Endothelial cell of umbilical vein (primary cell): Measurements from ENCODE around the gene DNAH3. TPM values are rescaled to one million over a fixed set of nuclear protein-coding genes. Genes with fewer than 3 reads are reported as not detected.

Source experiments
- BruUV-seq: library from RNA; stranded (reverse); fragments of 400-500 nt; replicated peaks from 2 replicates; lab custom pipeline; 2021; lab: Mats Ljungman, UMichigan
- CTCF ChIA-PET: fragments of 300-600, 350-600 bp; sonication (Branson Sonifier 250); formaldehyde crosslinking; loops from one replicate; lab custom pipeline; 2021; ENCODE audit warnings: antibody characterized with exemption, inconsistent platforms; lab: Charles Lee
- POLR2A ChIA-PET: fragments of 300-600, 350-600 bp; sonication (Branson Sonifier 250); formaldehyde crosslinking; loops from one replicate; lab custom pipeline; 2021; ENCODE audit warnings: antibody characterized with exemption, inconsistent platforms; lab: Charles Lee
- DNase-seq: peaks from one replicate; pipeline ENCODE4 v3.0.0-alpha.2; 2011; ENCODE audit warnings: low read depth, low spot score
- FAIRE-seq: peaks from 2 replicates; lab custom pipeline; 2011; peaks lifted over from hg19 to GRCh38; lab: Jason Lieb, UNC
- H2AFZ ChIP-seq: 2 replicates; pipeline ENCODE4 v1.6.0; 2012; ENCODE audit warnings: low read depth, low read length, control low read depth, inconsistent platforms
- H3K27ac ChIP-seq: 2 replicates; pipeline ENCODE4 v1.5.1; 2011; ENCODE audit warnings: low read depth, mild to moderate bottlenecking, control low read depth, low read length, moderate library complexity; ENCODE audit not compliant: insufficient read depth
- H3K27me3 ChIP-seq, 2 experiments: 2 replicates each; pipeline versions ENCODE4 v1.6.0 to v1.6.1; 2011; ENCODE audit warnings: low read length in 2 of 2, mixed read lengths in 1 of 2; ENCODE audit not compliant: control insufficient read depth in 2 of 2, insufficient read depth in 2 of 2
- H3K36me3 ChIP-seq, 2 experiments: 2 replicates in 1 of 2; 3 replicates in 1 of 2; pipeline ENCODE4 v1.5.1; 2011; ENCODE audit warnings: low read length in 2 of 2, mild to moderate bottlenecking in 1 of 2, moderate library complexity in 1 of 2; ENCODE audit not compliant: control insufficient read depth in 2 of 2, insufficient read depth in 2 of 2; ENCODE audit errors: extremely low read depth in 1 of 2
- H3K4me1 ChIP-seq: 3 replicates; pipeline ENCODE4 v1.5.1; 2011; ENCODE audit warnings: mild to moderate bottlenecking, low read length; ENCODE audit not compliant: control insufficient read depth, insufficient read depth; ENCODE audit errors: extremely low read depth
- H3K4me2 ChIP-seq: 2 replicates; pipeline ENCODE4 v1.6.1; 2011; ENCODE audit warnings: low read length, control low read depth, mixed read lengths; ENCODE audit not compliant: insufficient read depth
- H3K4me3 ChIP-seq, 3 experiments: fragments of 200-600 bp in 1 of 3; sonication (generic), shearing (Covaris generic) in 1 of 3; replicated peaks in 1 of 3; 2 replicates each; pipeline ENCODE4 v1.5.1; 2011 to 2016; ENCODE audit warnings: control low read depth in 3 of 3, low read length in 3 of 3, mild to moderate bottlenecking in 2 of 3, inconsistent platforms in 1 of 3, low read depth in 1 of 3, moderate library complexity in 1 of 3; ENCODE audit not compliant: insufficient read depth in 1 of 3
- H3K79me2 ChIP-seq: 2 replicates; pipeline ENCODE4 v1.6.0; 2012; ENCODE audit warnings: low read length, inconsistent platforms; ENCODE audit not compliant: control insufficient read depth, insufficient read depth
- H3K9ac ChIP-seq: replicated peaks from 2 replicates; pipeline ENCODE3; 2011; ENCODE audit warnings: low read length, control low read depth; ENCODE audit not compliant: insufficient read depth; ENCODE audit errors: extremely low read depth
- H3K9me1 ChIP-seq: replicated peaks from 3 replicates; pipeline ENCODE4 v1.6.0; 2011; ENCODE audit warnings: mild to moderate bottlenecking, low read length; ENCODE audit not compliant: control insufficient read depth, insufficient read depth; ENCODE audit errors: extremely low read depth
- H3K9me3 ChIP-seq: replicated peaks from 2 replicates; pipeline ENCODE4 v1.5.1; 2012; ENCODE audit warnings: low read length, inconsistent platforms; ENCODE audit not compliant: control insufficient read depth, insufficient read depth
- H4K20me1 ChIP-seq: replicated peaks from 2 replicates; pipeline ENCODE3; 2011; ENCODE audit warnings: mild to moderate bottlenecking, low read length; ENCODE audit not compliant: control insufficient read depth, insufficient read depth; ENCODE audit errors: extremely low read depth
- EZH2 ChIP-seq: IDR thresholded peaks from 2 replicates; pipeline ENCODE4 v1.6.1; 2012; ENCODE audit warnings: borderline replicate concordance, low read depth, mild to moderate bottlenecking, moderate library complexity, low read length, inconsistent platforms; ENCODE audit not compliant: severe bottlenecking
- FOS ChIP-seq: IDR thresholded peaks from 2 replicates; pipeline ENCODE4 v1.6.1; 2011; ENCODE audit warnings: mild to moderate bottlenecking, low read length, moderate library complexity, borderline replicate concordance; ENCODE audit not compliant: insufficient read depth
- GATA2 ChIP-seq: IDR thresholded peaks from 2 replicates; pipeline ENCODE4 v1.7.0; 2011; ENCODE audit warnings: low read depth, mild to moderate bottlenecking, moderate library complexity, mixed read lengths, low read length; ENCODE audit not compliant: insufficient read length, insufficient read depth
- JUN ChIP-seq: IDR thresholded peaks from 2 replicates; pipeline ENCODE4 v1.6.1; 2011; ENCODE audit warnings: borderline replicate concordance, low read depth; ENCODE audit not compliant: insufficient read length, insufficient read depth
- MYC ChIP-seq: IDR thresholded peaks from one replicate; pipeline ENCODE4 v1.6.1; 2011; ENCODE audit warnings: mild to moderate bottlenecking, low read depth, low read length
- POLR2A ChIP-seq: IDR thresholded peaks from 2 replicates; pipeline ENCODE4 v1.6.1; 2012; ENCODE audit warnings: low read depth, mild to moderate bottlenecking, control low read depth, low read length
- POLR2AphosphoS5 ChIP-seq: IDR thresholded peaks from 2 replicates; pipeline ENCODE4 v1.6.1; 2012; ENCODE audit warnings: low read depth, mild to moderate bottlenecking, control low read depth, low read length, moderate library complexity; ENCODE audit not compliant: insufficient read depth
- dilution Hi-C: fragments of 300-500 bp; cut with MboI; formaldehyde crosslinking; loops from one replicate; pipeline ENCODE4 v1.15.0; 2019; ENCODE audit warnings: low sequenced_read_pairs; ENCODE audit not compliant: extremely low pct_ligation_motif_present
- intact Hi-C: fragments of 100-400 bp; cut with micrococcal nuclease; formaldehyde crosslinking; loops from one replicate; pipeline ENCODE4 v1.10.0; 2022
- polyA plus RNA-seq, 4 experiments: library from polyadenylated mRNA; depleted of rRNA in 3 of 4; stranded (reverse) in 3 of 4; unstranded in 1 of 4; fragments of >200 nt; gene quantifications; 2 replicates each; pipeline versions ENCODE4 v1.2.1 to v1.2.3, GENCODE V29; 2011 to 2012; ENCODE audit warnings: missing spikeins in 1 of 4
- total RNA-seq: library from RNA; stranded (reverse); gene quantifications from 2 replicates; pipeline ENCODE4 v1.2.3, GENCODE V29; 2021
- TF ChIP-seq, protein P1 (sequence below), 2 donors: IDR thresholded peaks; 1 replicate in 1 of 2; 2 replicates in 1 of 2; pipeline ENCODE4 v1.5.1; 2011; ENCODE audit warnings: low read length in 2 of 2, mild to moderate bottlenecking in 2 of 2, moderate library complexity in 2 of 2, control low read depth in 1 of 2, inconsistent platforms in 1 of 2, low read depth in 1 of 2; ENCODE audit not compliant: insufficient read depth in 1 of 2; ENCODE audit errors: extremely low read depth in 1 of 2
- TF ChIP-seq, protein P2 (sequence below): IDR thresholded peaks from 2 replicates; pipeline ENCODE4 v1.6.1; 2011; ENCODE audit not compliant: insufficient read depth, insufficient read length

The DNAH3 gene
- total and polyA plus RNA-seq, 2 donors (not counting 3 experiments of a cell fraction or from before 2014, with no cell fraction given): not detected

DNA sequence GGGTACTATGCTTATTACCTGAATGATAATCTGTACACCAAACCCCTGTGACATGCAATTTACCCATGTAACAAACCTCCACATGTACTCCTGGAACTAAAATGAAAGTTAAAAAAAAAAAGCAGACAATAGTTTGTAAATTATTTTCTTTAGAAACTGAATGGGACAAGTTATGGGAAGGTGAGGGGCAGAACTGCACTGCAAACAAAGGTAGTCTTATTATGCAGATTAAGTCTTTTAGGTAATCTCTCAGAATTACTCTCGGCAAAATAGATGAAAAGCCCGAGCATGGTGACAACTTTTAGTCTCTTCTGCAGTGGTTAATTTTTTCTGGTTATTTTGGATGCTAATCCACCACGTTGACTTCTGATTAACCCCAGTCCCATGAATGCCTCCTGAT lies 33.3 kb upstream of the DNAH3 start:
- no peaks in the 10 kb centered on the region for H3K9me1 ChIP-seq
- peaks cover 0 to 14% of the 10 kb centered on the region in 2 experiments for H3K36me3 ChIP-seq
- H3K9ac ChIP-seq: no peak overlapping the region
- TF ChIP-seq, protein P1, sequence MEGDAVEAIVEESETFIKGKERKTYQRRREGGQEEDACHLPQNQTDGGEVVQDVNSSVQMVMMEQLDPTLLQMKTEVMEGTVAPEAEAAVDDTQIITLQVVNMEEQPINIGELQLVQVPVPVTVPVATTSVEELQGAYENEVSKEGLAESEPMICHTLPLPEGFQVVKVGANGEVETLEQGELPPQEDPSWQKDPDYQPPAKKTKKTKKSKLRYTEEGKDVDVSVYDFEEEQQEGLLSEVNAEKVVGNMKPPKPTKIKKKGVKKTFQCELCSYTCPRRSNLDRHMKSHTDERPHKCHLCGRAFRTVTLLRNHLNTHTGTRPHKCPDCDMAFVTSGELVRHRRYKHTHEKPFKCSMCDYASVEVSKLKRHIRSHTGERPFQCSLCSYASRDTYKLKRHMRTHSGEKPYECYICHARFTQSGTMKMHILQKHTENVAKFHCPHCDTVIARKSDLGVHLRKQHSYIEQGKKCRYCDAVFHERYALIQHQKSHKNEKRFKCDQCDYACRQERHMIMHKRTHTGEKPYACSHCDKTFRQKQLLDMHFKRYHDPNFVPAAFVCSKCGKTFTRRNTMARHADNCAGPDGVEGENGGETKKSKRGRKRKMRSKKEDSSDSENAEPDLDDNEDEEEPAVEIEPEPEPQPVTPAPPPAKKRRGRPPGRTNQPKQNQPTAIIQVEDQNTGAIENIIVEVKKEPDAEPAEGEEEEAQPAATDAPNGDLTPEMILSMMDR (IDR thresholded peaks at IDR 0.05; ENCODE audit: extremely low read depth in 1 of 2, insufficient read depth in 1 of 2, low read depth in 1 of 2, low read length in 2 of 2): no peak
- TF ChIP-seq GATA2 (no peak), MYC (no peak), EZH2 (no peak), FOS (no peak), POLR2AphosphoS5 (no peak), POLR2A (no peak), JUN (no peak)
- TF ChIP-seq, protein P2, sequence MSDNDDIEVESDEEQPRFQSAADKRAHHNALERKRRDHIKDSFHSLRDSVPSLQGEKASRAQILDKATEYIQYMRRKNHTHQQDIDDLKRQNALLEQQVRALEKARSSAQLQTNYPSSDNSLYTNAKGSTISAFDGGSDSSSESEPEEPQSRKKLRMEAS: no peak
- H3K27ac ChIP-seq: no peak overlapping the region
- CTCF ChIA-PET: no interaction called here
- dilution Hi-C loops: no loop called here
- H3K9me3 ChIP-seq: no peaks in the 10 kb centered on the region
- FAIRE-seq (no peak), DNase-seq (no peak)
- no peak overlapping the region for H2AFZ ChIP-seq
- POLR2A ChIA-PET: no interaction called here
- no peaks in the 10 kb centered on the region for H4K20me1 ChIP-seq
- no TSS peak for BruUV-seq
- no peaks in the 10 kb centered on the region for H3K27me3 ChIP-seq
- intact Hi-C loops: no loop called here
- no peak overlapping the region for H3K4me2 ChIP-seq
- H3K4me1 ChIP-seq: peaks cover 11% of the 10 kb centered on the region
- no peak overlapping the region for H3K4me3 ChIP-seq
- no peaks in the 10 kb centered on the region for H3K79me2 ChIP-seq
